Measurements from ENCODE around the gene SPINT2. TPM values are rescaled to one million over a fixed set of nuclear protein-coding genes. Genes with fewer than 3 reads are reported as not detected.

SPINT2 gene
- total RNA-seq, 1 donor from 2014 or later: 171 TPM

DNA sequence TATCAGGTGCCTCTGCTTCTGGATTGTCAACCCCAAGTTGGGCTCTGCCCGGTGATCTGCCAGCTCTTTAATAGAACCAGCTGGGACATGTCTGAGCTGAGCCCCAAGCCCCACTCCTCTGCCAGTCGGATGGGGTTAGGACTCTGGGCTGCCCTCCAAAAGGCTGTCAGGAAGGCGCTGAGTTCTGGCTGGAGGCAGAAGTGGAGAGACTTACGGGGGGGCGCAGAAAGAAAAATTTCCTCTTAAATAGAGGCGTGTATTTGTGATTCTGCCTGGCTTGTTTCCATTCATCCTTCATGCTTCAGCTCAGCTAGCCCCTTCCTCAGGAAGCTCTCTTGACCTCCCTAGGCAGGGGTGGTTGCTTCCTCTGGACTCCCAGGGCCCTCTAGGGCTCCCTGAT, 54.3 kb downstream of the SPINT2 start:
- peak overlapping the region; percentile 50 for H3K4me3 Mint-ChIP-seq (ENCODE audit: unreplicated experiment)
- Histone ChIP-seq H3K4me2 (ENCODE audit: low read length) (peak overlapping the region; percentile 86), H3K79me2 (ENCODE audit: insufficient read depth, low read length) (peaks cover 12% of the 10 kb centered on the region), H3K9ac (ENCODE audit: low read length) (no peak overlapping the region), H2AFZ (ENCODE audit: low read depth, low read length) (no peak overlapping the region), H3K4me3 (ENCODE audit: insufficient read depth, low read depth, low read length) (no peak overlapping the region), H3K27me3 (ENCODE audit: insufficient read depth, low read length) (peaks cover 9% of the 10 kb centered on the region), H3K36me3 (ENCODE audit: insufficient read depth, low read length) (no peaks in the 10 kb centered on the region), H4K20me1 (ENCODE audit: insufficient read depth, low read length) (peaks cover 4% of the 10 kb centered on the region), H3K9me3 (ENCODE audit: insufficient read depth, low read depth, low read length) (no peaks in the 10 kb centered on the region), H3K4me1 (ENCODE audit: insufficient read depth, low read length) (peaks cover 15% of the 10 kb centered on the region), H3K27ac (ENCODE audit: low read depth, low read length) (no peak overlapping the region)
- no peaks in the 10 kb centered on the region for H3K36me3 Mint-ChIP-seq (ENCODE audit: low read depth, unreplicated experiment)
- H3K4me1 Mint-ChIP-seq (ENCODE audit: low read depth, unreplicated experiment): peaks cover 4% of the 10 kb centered on the region
- no peaks in the 10 kb centered on the region for H3K9me3 Mint-ChIP-seq (ENCODE audit: unreplicated experiment)
- TF ChIP-seq, protein P1, sequence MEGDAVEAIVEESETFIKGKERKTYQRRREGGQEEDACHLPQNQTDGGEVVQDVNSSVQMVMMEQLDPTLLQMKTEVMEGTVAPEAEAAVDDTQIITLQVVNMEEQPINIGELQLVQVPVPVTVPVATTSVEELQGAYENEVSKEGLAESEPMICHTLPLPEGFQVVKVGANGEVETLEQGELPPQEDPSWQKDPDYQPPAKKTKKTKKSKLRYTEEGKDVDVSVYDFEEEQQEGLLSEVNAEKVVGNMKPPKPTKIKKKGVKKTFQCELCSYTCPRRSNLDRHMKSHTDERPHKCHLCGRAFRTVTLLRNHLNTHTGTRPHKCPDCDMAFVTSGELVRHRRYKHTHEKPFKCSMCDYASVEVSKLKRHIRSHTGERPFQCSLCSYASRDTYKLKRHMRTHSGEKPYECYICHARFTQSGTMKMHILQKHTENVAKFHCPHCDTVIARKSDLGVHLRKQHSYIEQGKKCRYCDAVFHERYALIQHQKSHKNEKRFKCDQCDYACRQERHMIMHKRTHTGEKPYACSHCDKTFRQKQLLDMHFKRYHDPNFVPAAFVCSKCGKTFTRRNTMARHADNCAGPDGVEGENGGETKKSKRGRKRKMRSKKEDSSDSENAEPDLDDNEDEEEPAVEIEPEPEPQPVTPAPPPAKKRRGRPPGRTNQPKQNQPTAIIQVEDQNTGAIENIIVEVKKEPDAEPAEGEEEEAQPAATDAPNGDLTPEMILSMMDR (IDR thresholded peaks at IDR 0.05; ENCODE audit: insufficient read depth, low read depth, low read length): no peak
- TF ChIP-seq EZH2 (IDR thresholded peaks at IDR 0.05; ENCODE audit: insufficient read depth, low read length): no peak
- no peak overlapping the region for H3K27ac Mint-ChIP-seq (ENCODE audit: unreplicated experiment)
- FAIRE-seq: no peak
- H3K27me3 Mint-ChIP-seq (ENCODE audit: low read depth, unreplicated experiment): peaks cover 26% of the 10 kb centered on the region
- DNase-seq (ENCODE audit: low read depth): no peak

DNA sequence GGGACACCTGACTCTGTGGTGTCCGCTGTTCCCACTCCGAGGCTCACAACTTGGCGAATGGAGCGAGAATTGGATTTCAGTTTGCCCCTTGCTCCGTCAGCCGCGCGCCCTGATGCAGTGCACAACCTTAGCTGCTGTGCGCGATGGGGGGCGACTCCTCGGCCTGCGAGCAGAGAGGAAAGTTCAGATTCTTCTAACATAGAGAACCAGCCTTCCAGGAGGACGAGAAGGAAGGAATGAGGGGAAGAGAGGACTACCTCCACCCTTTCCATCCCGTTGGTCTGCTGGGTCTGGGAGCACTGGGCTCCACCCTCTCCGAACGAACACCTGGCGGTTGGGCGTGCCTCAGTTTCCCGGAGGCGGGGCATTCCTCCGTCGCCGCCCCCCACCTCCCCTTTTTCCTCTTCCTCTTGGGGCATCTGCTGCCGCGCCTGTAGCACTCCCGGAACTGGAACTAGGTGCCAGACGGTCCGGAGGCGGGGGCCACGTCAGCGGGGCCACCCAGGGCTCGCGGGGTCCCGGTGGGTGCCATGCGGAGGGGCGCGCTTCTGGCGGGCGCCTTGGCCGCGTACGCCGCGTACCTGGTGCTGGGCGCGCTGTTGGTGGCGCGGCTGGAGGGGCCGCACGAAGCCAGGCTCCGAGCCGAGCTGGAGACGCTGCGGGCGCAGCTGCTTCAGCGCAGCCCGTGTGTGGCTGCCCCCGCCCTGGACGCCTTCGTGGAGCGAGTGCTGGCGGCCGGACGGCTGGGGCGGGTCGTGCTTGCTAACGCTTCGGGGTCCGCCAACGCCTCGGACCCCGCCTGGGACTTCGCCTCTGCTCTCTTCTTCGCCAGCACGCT, 55.3 kb downstream of the SPINT2 start, which contains the start of gene KCNK6:
TSS of gene KCNK6 (plus strand) at position 425 of the 838 bp plus-strand sequence. CDS start at position 531, 106 bp downstream.
- FAIRE-seq (no peak), DNase-seq (ENCODE audit: low read depth) (peak; percentile 14)
- Mint-ChIP-seq H3K27me3 (ENCODE audit: low read depth, unreplicated experiment) (peaks cover 26% of the 10 kb centered on the region), H3K9me3 (ENCODE audit: unreplicated experiment) (no peaks in the 10 kb centered on the region), H3K4me1 (ENCODE audit: low read depth, unreplicated experiment) (peaks cover 4% of the 10 kb centered on the region), H3K36me3 (ENCODE audit: low read depth, unreplicated experiment) (no peaks in the 10 kb centered on the region), H3K4me3 (ENCODE audit: unreplicated experiment) (peak within 1 kb of the TSS; percentile 85), H3K27ac (ENCODE audit: unreplicated experiment) (no peak within 1 kb of the TSS)
- peaks cover 15% of the 10 kb centered on the region for H3K4me1 ChIP-seq (ENCODE audit: insufficient read depth, low read length)
- H3K27me3 ChIP-seq (ENCODE audit: insufficient read depth, low read length): peaks cover 9% of the 10 kb centered on the region
- H3K9me3 ChIP-seq (ENCODE audit: insufficient read depth, low read depth, low read length): no peaks in the 10 kb centered on the region
- H3K79me2 ChIP-seq (ENCODE audit: insufficient read depth, low read length): peaks cover 8% of the 10 kb centered on the region
- peak within 1 kb of the TSS; percentile 86 for H3K4me2 ChIP-seq (ENCODE audit: low read length)
- H3K4me3 ChIP-seq (ENCODE audit: insufficient read depth, low read depth, low read length): peak within 1 kb of the TSS; percentile 60
- peak within 1 kb of the TSS; percentile 81 for H2AFZ ChIP-seq (ENCODE audit: low read depth, low read length)
- H3K9ac ChIP-seq (ENCODE audit: low read length): peak within 1 kb of the TSS; percentile 58
- peaks cover 4% of the 10 kb centered on the region for H4K20me1 ChIP-seq (ENCODE audit: insufficient read depth, low read length)
- no peak for TF ChIP-seq EZH2 (IDR thresholded peaks at IDR 0.05; ENCODE audit: insufficient read depth, low read length)
- TF ChIP-seq, protein P1 (IDR thresholded peaks at IDR 0.05; ENCODE audit: insufficient read depth, low read depth, low read length): no peak
- no peak within 1 kb of the TSS for H3K27ac ChIP-seq (ENCODE audit: low read depth, low read length)
- no peaks in the 10 kb centered on the region for H3K36me3 ChIP-seq (ENCODE audit: insufficient read depth, low read length)

DNA sequence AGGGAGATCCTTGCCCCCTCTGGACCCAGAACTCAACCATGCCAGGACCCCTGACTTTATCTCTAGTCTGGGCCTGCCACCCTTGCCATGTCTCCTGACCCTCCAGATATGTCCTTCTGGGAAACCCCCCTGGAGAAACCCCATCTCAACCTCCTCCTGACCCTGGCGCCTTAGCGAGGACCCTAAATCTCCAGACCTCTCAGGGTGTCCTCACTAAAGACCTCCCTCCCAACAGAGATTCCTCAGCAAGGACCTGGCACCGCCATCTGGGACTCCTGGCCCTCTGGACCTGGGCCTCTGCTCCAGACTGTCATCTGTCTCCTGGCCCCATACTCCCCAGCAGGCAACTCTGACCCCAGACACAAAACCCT, 56.6 kb downstream of the SPINT2 start:
- Histone ChIP-seq H2AFZ (ENCODE audit: low read depth, low read length) (no peak overlapping the region), H4K20me1 (ENCODE audit: insufficient read depth, low read length) (peaks cover 4% of the 10 kb centered on the region), H3K9me3 (ENCODE audit: insufficient read depth, low read depth, low read length) (no peaks in the 10 kb centered on the region), H3K79me2 (ENCODE audit: insufficient read depth, low read length) (no peaks in the 10 kb centered on the region), H3K27me3 (ENCODE audit: insufficient read depth, low read length) (peaks cover 9% of the 10 kb centered on the region), H3K4me3 (ENCODE audit: insufficient read depth, low read depth, low read length) (no peak overlapping the region), H3K4me1 (ENCODE audit: insufficient read depth, low read length) (peaks cover 11% of the 10 kb centered on the region), H3K9ac (ENCODE audit: low read length) (no peak overlapping the region), H3K4me2 (ENCODE audit: low read length) (peak overlapping the region; percentile 86), H3K36me3 (ENCODE audit: insufficient read depth, low read length) (no peaks in the 10 kb centered on the region), H3K27ac (ENCODE audit: low read depth, low read length) (no peak overlapping the region)
- H3K9me3 Mint-ChIP-seq (ENCODE audit: unreplicated experiment): peaks cover 2% of the 10 kb centered on the region
- H3K4me1 Mint-ChIP-seq (ENCODE audit: low read depth, unreplicated experiment): peaks cover 2% of the 10 kb centered on the region
- TF ChIP-seq EZH2 (IDR thresholded peaks at IDR 0.05; ENCODE audit: insufficient read depth, low read length): no peak
- TF ChIP-seq, protein P1 (IDR thresholded peaks at IDR 0.05; ENCODE audit: insufficient read depth, low read depth, low read length): no peak
- peaks cover 7% of the 10 kb centered on the region for H3K36me3 Mint-ChIP-seq (ENCODE audit: low read depth, unreplicated experiment)
- DNase-seq (ENCODE audit: low read depth): no peak
- H3K27me3 Mint-ChIP-seq (ENCODE audit: low read depth, unreplicated experiment): peaks cover 28% of the 10 kb centered on the region
- FAIRE-seq: no peak
- H3K27ac Mint-ChIP-seq (ENCODE audit: unreplicated experiment): no peak overlapping the region
- peak overlapping the region; percentile 85 for H3K4me3 Mint-ChIP-seq (ENCODE audit: unreplicated experiment)
